ENCODE results near the gene RTN4R. TPM values are rescaled to one million over a fixed set of nuclear protein-coding genes. Genes with fewer than 3 reads are reported as not detected.

The RTN4R gene
- total and polyA plus RNA-seq, 2 of the 4 experiments (the other 2 are of a cell fraction), result 0.18 to 0.94 TPM

GRCh38 chr22:20235389-20235991 lies 32.6 kb downstream of the RTN4R start:
- H3K27ac ChIP-seq (ENCODE audit: insufficient read depth, low read length), result no peak overlapping the region
- TF ChIP-seq POLR2A (IDR thresholded peaks at IDR 0.05; ENCODE audit: low read depth, low read length), result no peak
- no peak for TF ChIP-seq MXI1 (IDR thresholded peaks at IDR 0.05; ENCODE audit: borderline replicate concordance, low read depth, low read length)
- TF ChIP-seq CTCF (conservative IDR thresholded peaks at IDR 0.05; ENCODE audit: low read depth, low read length), result no peak
- no peak for TF ChIP-seq ELK1 (IDR thresholded peaks at IDR 0.05; ENCODE audit: borderline replicate concordance, low read depth, low read length)
- no peak for TF ChIP-seq SMC3 (IDR thresholded peaks at IDR 0.05; ENCODE audit: low read depth, low read length)
- no peak for TF ChIP-seq RCOR1 (IDR thresholded peaks at IDR 0.05; ENCODE audit: insufficient replicate concordance, low read length)
- no peak for TF ChIP-seq BHLHE40 (IDR thresholded peaks at IDR 0.05; ENCODE audit: low read depth, low read length)
- TF ChIP-seq RAD21 (IDR thresholded peaks at IDR 0.05; ENCODE audit: low read length), result no peak
- no peak overlapping the region for H4K5ac ChIP-seq (ENCODE audit: low read depth, low read length)
- H3K4me2 ChIP-seq (ENCODE audit: low read depth, low read length), result no peak overlapping the region
- H3K79me1 ChIP-seq (ENCODE audit: low read depth in 1 of 2, low read length in 2 of 2), result no peaks in the 10 kb centered on the region
- no peaks in the 10 kb centered on the region for H3K9me1 ChIP-seq (ENCODE audit: insufficient read depth, low read length)
- H3K9me3 ChIP-seq (ENCODE audit: control insufficient read depth, insufficient read depth, low read length), result no peaks in the 10 kb centered on the region
- H4K20me1 ChIP-seq (ENCODE audit: insufficient read depth, low read length), result no peaks in the 10 kb centered on the region
- no peak overlapping the region for H3K56ac ChIP-seq (ENCODE audit: extremely low read depth, insufficient read depth, low read length)
- H2BK5ac ChIP-seq (ENCODE audit: low read depth, low read length, poor library complexity, severe bottlenecking), result no peak overlapping the region
- no peaks in the 10 kb centered on the region; the same call in 1 of the 2 replicates for H3K4me1 ChIP-seq (ENCODE audit: control insufficient read depth, insufficient read depth, low read length)
- no peak overlapping the region for H3K9ac ChIP-seq (ENCODE audit: low read depth, low read length)
- intact Hi-C loops (cut with micrococcal nuclease), result no loop called here
- DNase-seq (no peak), ATAC-seq (ENCODE audit: low read depth) (no peak)
- no peak overlapping the region for H3K4ac ChIP-seq (ENCODE audit: low read depth, low read length)
- no peak overlapping the region for H2BK20ac ChIP-seq (ENCODE audit: low read depth, low read length)
- H3K14ac ChIP-seq (replicated peaks; ENCODE audit: low read depth, low read length), result no peak overlapping the region
- no peak overlapping the region for H4K8ac ChIP-seq (ENCODE audit: low read depth in 2 of 2, low read length in 2 of 2)
- ChIA-PET CTCF (no interaction called here), POLR2A (ENCODE audit: unreplicated experiment) (no interaction called here)
- dilution Hi-C loops (cut with HindIII; ENCODE audit: low sequenced_read_pairs, unreplicated experiment), result no loop called here
- H3K36me3 ChIP-seq (ENCODE audit: control insufficient read depth, insufficient read depth, low read length), result no peaks in the 10 kb centered on the region
- no peak overlapping the region for H3K4me3 ChIP-seq (ENCODE audit: insufficient read depth, low read depth, low read length)
- BruUV-seq (replicated peaks), result no TSS peak
- no peak overlapping the region for H4K91ac ChIP-seq (ENCODE audit: insufficient read depth, low read depth, low read length)
- WGBS, 2 experiments (ENCODE audit: extremely low coverage in 2 of 2, insufficient read length in 1 of 2), result 97% methylated on average over 5 of the region's 24 CpGs; no CpG with 5 or more reads in 1 of the 2 experiments
- H3K27me3 ChIP-seq (ENCODE audit: control insufficient read depth, insufficient read depth, low read length), result peaks cover 38% of the 10 kb centered on the region
- in situ Hi-C loops (cut with MboI; ENCODE audit: low sequenced_read_pairs), result no loop called here
- H3K23ac ChIP-seq (ENCODE audit: low read depth, low read length), result no peak overlapping the region
- no peak overlapping the region for H2BK15ac ChIP-seq (ENCODE audit: low read depth, low read length)
- no peak overlapping the region for H2AFZ ChIP-seq (replicated peaks; ENCODE audit: low read length, poor library complexity)
- no peak overlapping the region for H2BK120ac ChIP-seq (ENCODE audit: low read depth, low read length)
- no peak overlapping the region for H3K18ac ChIP-seq (ENCODE audit: low read depth, low read length)
- H2AK5ac ChIP-seq (ENCODE audit: low read depth, low read length), result no peak overlapping the region
- H2AK9ac ChIP-seq (replicated peaks; ENCODE audit: low read depth, low read length, poor library complexity), result no peak overlapping the region

Data from IMR-90 (cell line).